Erythroblast (primary cell): ENCODE data around the gene PDCD7.

Experiments
- GATA1 ChIP-seq: IDR thresholded peaks from 2 replicates; pipeline ENCODE4 v1.6.1; 2011; ENCODE audit warnings: low read depth, mild to moderate bottlenecking, control low read depth, low read length, moderate library complexity
- POLR2A ChIP-seq: IDR thresholded peaks from 2 replicates; pipeline ENCODE4 v1.6.1; 2011; ENCODE audit warnings: mild to moderate bottlenecking, low read length

- TF ChIP-seq POLR2A (no peak), GATA1 (no peak)
Observed at GRCh38 chr15:65171428-65171827, 37.8 kb upstream of the PDCD7 start.
